GM12874 (cell line): Measurements from ENCODE around the gene TELO2.

ENCODE experiments used
- CTCF ChIP-seq: IDR thresholded peaks from 2 replicates; pipeline ENCODE4 v1.5.1; 2011; ENCODE audit warnings: low read depth, mild to moderate bottlenecking, control low read depth, low read length, moderate library complexity; ENCODE audit not compliant: insufficient read depth

TELO2 gene

DNA sequence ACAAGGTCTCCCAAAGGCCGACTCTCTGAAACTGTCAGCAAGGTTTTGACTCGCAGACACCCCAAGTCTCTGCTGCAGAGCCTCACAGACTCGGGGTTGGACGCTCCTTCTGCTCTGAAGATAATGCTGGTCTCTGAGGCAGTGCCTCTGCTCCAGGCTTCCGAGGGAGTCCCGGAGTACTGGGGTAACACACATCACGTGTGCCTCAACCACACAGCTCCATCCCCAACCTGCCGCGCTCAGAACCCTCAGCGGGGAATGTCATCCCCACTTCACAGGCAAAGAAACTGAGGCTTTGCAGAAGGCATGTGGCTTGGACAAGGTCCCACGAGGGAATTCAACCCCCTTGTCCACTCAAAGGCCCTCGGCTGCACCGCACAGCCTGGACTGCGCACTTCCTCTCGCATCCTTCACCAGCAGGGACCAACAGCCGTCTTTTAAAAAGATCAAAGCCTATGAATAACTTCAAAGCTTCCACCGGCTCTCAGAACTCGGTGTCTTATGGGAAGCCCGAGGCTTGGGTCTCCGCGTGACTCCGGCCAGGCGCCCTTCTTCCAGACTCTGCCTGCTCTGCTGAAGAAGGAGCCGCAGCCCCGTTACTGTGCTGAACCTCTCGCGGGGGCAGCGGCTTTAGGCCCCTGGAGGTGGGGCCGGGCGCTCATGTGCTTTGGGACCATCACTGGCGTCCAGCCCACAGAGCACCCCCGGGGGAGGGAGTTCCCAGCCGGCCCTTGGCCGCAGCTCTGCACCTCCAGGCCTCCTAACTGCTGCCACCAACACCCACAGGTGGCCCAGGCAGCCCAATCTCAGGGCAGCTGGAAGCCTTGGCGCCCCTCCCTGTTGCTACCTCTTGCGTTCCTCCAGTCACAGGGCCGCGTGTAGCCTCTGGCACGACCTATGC is 42.5 kb downstream of the TELO2 start:
- no peak for TF ChIP-seq CTCF

GRCh38 chr16:1536601-1537000 is 43.4 kb downstream of the TELO2 start:
- TF ChIP-seq CTCF = no peak

DNA sequence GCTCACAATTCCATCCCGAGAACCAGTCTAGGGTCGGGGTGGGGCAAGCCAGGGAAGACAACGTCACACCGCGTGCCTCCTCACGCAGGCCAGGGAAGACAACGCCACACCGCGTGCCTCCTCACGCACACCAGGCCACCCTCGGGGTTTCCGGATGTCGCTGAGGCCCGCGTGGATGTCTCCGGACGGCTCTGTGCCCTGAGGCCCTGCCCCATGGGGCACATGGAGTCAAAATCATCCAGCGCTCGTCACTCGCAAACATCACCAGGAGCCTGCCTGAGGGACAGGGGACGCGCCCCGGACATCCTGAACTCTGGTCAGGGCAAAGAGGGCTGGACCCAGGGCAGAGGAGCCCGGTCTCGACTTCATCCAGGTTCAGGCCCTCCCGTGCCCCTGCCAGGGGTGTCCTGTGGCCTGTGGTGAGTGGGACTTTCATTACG is 44.0 kb downstream of the TELO2 start:
- TF ChIP-seq CTCF = no peak

DNA sequence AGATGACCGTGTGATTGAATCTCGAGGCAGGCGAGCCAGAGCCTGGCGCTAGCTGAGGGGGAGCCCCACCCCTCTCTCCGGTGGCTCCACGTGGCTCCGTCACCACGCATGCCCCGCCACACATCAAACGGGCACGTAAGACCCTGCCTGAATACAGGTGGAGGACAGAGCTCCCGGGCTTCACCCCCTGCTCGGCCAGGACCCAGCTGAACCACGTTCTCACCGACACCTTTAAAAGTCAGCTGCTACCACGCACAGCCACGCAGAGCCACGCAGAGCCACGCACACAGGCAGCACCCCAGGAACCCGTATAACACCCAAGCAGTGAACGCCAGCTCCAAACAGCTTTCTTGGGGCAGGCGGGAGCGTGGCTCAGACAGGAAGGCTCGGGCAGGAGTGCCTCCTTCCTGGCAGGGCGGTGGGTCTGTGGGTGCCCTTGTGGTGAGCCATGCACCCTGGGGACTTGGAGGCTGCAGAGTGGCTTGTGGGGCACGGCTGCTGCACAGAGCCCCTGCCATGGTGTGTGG is 44.7 kb downstream of the TELO2 start:
- no peak for TF ChIP-seq CTCF

DNA sequence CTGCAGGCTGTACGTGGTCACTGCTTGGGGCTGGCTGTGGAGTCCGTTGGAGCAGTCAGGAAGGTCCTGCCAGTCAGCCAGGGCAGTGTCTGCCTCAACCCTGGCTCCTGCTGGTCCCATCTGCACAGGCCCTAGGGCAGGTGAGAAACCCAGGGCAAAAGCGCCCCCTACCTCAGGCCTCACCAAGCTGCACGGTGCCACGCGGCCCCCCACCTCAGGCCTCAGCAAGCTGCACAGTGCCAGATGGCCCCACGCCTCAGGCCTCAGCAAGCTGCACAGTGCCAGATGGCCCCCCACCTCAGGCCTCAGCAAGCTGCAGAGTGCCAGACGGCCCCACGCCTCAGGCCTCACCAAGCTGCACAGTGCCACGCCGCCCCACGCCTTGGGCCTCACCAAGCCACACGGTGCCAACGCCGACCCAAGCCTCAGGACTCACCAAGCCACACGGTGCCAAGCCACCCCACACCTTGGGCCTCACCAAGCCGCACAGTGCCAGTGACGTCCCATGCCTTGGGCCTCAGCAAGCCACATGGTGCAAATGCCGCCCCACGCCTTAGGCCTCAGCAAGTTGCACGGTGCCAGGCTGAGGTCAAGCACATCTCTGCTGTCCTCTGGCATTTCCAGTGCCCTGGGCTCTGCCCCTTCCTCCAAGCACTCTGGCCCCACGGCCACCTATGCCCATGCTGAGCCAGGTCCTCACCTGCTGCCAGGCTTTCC is 45.8 kb downstream of the TELO2 start:
- peak; percentile 33 for TF ChIP-seq CTCF

DNA sequence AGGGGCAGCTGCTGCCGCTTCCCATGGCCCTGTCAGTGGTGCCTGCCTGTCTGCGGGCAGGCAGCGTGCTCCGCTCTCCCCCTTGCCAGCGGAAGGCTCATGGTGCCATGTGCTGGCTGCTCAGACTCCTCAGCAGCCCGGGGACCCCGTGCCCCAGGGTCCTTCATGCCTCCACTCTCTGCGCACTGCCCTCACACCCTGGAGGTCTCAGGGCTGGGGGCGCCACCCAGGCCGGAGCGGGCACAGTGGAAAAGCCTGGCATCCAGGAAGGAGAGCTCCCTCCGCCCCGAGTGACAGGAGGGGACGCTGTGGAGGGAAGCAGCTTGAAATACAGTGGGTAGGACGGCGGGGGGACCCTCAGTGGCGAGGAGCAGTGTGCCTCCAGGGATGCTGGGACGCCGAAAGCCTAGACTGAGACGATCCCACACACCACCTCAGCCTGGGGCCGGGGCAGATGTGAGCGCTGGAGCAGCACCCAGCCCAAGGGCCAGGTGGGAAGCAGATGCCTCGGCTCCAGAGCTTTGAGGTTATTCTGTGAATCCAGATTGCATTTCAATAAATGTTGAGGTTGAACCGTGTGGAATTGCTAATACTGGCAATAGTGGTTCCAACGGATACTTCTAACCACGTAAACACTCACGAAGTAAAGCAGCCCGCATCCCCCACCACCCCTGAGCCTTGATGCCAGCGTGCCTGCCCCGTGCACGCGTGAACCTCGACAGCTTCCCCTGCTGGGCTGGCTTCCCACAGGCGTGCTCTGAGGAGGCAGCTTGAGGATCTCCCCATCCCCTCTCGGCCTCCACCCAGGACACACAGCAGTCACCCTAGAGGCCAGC is 46.8 kb downstream of the TELO2 start:
- no peak for TF ChIP-seq CTCF

- TF ChIP-seq CTCF = no peak
Observed at GRCh38 chr16:1540556-1540855, 47.3 kb downstream of the TELO2 start.
